HG03354 (cell line): ENCODE measurements around the gene MRNIP.
A peak's percentile ranks its signal among the peaks of the same experiment; 100 is the strongest.

Experiments used
- ATAC-seq: cut with Tn5 transposase; IDR thresholded peaks from one replicate; pipeline ENCODE4 v1.9.1; 2021; ENCODE audit warnings: mild to moderate bottlenecking; ENCODE audit not compliant: unreplicated experiment, poor library complexity, severe bottlenecking

The MRNIP gene, protein sequence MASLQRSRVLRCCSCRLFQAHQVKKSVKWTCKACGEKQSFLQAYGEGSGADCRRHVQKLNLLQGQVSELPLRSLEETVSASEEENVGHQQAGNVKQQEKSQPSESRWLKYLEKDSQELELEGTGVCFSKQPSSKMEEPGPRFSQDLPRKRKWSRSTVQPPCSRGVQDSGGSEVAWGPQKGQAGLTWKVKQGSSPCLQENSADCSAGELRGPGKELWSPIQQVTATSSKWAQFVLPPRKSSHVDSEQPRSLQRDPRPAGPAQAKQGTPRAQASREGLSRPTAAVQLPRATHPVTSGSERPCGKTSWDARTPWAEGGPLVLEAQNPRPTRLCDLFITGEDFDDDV

DNA sequence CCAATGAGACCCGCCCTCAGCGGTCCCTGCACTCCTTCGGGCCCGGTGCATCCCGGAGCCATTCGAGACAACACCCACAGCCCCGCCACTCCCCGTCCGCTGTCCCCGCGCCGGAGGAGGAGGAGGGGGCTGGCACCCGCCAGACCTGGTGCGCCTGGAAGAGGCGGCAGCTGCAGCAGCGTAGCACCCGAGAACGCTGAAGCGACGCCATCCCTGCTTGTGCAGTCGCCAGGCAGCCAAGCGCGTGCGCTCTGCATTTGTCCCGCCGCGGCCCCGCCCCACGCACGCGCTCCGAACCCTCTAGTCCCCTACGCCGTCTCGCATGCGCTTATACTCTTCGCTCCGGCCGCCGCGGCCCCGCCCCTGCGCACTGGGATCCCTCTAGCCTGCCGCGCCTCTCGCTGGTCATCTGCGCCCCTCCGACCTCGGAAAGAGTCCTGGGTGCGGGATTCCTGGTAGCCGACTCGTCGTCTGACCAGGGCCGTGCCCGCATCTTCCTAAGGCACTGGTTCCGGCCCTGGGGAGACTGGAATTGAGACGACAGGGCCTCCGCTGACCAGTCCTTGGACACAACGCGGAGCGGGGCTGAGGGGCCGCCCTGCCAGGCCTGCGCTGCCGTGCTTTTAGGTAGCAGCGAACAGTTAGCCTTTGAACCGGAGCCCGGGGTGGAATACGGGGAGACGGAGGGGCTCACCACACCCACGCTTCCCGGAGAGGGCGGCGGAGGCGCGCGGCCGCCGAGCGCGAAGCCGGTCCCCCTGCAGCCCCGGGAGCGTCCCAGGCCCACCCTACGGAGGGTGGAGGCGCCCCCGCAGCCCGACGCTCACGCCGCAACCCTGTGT, at the start of gene MRNIP:
MRNIP (minus strand) TSS at position 232 of the 842 bp plus-strand sequence; CDS start at position 211, 21 bp downstream.
- peak; percentile 96 for ATAC-seq

DNA sequence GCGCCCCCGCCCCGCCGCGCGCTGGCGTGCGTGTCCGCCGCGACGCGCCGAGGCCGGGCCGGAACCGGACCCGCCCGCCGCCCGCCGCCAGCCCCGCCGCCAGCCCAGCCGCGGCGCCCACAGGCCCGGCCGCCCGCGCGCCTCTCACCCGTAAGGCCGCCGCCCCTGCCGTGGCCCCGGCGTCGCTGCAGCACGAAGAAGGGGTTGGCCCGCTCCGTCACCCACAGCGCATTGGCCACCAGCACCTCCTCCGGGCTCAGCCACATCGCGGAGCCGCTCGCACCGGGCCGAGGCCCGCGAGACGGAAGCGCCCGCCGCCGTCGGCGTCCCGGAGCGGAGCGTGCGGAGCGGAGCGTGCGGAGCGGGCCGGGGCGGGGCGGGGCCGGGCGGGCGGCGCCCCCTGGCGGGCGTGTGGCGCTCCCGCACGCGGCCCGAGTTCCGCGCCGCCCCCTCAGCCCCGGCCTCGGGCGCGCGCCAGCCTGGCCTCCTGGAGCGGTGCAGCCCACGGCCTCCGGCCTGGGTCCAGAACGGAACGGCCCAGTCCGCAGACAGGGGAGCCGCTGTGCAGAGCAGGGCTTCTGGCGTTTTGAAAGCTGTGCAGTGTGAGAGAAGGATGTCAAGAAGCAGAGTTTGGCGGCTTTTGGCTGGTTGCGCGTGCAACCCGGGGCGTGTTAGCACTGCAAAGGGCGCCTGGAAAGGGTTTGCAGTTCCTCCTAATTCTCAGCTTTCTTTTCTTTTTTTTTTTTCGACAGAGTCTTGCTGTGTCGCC, 49.1 kb upstream of the MRNIP start, which contains the start of gene TBC1D9B:
TBC1D9B (minus strand) TSS at position 342 of the 769 bp plus-strand sequence; CDS start at position 266, 76 bp downstream.
- ATAC-seq, result peak; percentile 91

DNA sequence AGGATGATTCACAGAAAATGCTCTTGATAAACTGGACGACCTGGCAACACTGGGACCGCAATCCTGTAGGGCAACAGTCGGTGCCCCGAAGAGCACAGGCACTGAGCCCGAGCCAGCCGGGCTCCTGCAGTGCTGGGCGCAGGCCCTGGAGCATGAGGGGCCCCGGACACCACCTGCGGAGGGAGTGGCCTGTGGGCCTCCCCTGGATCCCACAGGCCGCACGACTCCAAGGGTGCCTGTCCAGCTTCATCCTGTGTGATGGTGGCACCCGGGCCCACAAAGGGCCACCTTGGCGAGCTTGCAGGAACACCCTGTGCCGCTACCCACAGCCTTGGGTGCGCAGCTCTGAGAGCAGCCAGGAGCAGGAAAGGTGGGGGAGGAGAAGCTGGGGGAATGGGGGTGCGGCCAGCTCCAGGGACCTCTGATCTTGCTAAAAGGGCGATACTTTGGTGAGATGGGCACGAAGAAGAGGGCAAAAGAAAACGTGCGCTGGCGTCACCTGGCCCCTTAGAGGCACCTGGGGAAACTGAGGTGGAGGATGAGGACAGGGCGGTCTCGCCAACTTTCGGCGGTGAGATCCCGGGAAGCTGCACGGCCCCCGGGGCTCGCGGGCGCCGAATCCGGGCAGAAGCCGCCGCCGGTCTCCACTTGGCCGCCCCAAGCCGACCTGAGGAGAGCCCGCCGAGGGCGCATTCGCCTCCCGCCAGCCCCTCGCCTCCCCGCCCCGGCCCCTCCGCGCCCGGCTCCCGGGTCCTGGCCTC, 48.4 kb upstream of the MRNIP start:
- peak; percentile 44 for ATAC-seq

GRCh38 chr5:179906294-179906794, 47.7 kb upstream of the MRNIP start:
- no peak for ATAC-seq

GRCh38 chr5:179905161-179905560, 46.5 kb upstream of the MRNIP start:
- no peak for ATAC-seq

- ATAC-seq, result no peak
These were observed 46.0 kb upstream of the MRNIP start for GRCh38 chr5:179904463-179905160.

- no peak for ATAC-seq
These were observed 44.1 kb upstream of the MRNIP start for GRCh38 chr5:179902763-179903158.

DNA sequence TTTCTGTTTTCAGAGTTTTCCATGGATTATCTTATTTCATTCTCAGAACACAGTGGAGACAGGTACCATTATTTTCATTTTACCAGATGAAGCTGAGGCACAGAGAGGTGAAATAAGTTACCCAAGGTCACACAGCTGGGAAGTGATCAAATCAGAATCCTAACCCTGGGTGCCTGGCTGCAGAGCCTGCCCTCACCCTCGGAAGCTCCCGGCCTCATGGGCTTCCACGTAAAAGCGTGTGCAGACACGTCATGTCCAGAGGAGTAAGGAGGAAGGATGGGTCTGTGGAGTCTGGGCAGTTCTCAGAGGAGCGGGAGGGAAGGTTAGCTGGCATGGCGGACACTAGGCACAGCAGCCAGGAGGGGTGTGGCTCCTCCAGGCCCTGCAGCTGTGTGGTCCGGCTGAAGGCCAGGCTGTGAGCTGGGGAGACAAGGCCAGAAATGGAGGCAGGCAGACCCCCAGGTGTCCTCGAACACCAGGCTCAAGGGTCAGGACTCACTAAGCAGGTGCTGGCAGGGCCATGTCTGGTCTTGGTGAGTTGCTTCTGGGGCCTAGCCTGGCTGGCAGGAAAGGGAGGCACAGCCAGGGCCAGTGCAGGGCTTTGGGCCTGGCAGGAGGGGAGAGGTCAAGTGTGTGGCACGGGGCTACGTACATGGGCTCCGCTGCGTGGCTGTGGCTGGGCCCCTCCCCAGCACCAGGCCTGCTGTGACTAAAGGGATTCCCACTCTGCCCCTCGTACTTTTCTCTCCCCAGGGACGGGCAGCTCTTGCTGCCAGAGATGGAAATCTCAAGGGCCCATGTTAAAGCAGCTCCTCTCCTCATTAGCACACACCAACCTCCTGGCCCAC, 43.5 kb upstream of the MRNIP start:
- ATAC-seq, result no peak

GRCh38 chr5:179901462-179901861, 42.8 kb upstream of the MRNIP start:
- no peak for ATAC-seq

DNA sequence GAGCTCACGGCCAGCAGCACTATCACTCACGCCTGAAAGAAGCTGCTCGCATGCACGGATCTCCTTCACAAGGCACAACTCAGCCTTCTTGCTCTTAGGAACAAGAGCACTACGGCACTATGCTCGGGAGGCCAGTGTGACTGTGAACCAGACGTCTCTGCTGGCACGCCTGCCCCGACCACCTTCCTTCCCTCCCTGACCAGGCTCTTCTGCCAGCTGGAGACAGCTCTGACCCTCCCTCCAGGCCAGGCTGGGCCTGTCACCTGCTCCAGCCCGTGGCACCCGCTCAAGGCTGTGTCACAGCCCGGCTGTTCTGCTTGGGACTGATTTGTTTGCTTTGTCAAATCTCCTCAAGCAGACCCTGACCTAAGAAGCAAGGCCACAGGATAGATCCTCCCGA, 42.1 kb upstream of the MRNIP start:
- ATAC-seq, result no peak

GRCh38 chr5:179900206-179900605, 41.6 kb upstream of the MRNIP start:
- ATAC-seq, result no peak

DNA sequence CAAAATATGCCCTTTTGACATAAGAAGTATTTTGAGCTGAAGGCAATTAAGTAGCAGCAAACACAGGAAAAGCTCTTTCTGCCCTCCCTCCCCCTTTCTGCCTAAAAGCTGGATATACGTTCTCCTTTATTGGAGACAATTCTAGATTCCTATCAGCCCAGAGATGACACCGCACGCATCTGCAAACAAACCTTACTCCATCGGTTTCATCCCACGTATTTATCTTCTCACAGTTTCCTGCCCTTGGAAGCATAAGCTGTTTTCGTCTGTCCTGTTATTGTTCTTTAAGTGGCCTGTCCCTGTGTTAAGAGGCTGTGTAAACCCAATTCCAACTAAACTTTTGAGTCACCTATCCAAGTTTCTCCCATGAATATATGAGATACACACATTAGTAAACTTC, 37.2 kb upstream of the MRNIP start:
- ATAC-seq, result no peak

GRCh38 chr5:179893958-179894895, 35.6 kb upstream of the MRNIP start:
- no peak for ATAC-seq

DNA sequence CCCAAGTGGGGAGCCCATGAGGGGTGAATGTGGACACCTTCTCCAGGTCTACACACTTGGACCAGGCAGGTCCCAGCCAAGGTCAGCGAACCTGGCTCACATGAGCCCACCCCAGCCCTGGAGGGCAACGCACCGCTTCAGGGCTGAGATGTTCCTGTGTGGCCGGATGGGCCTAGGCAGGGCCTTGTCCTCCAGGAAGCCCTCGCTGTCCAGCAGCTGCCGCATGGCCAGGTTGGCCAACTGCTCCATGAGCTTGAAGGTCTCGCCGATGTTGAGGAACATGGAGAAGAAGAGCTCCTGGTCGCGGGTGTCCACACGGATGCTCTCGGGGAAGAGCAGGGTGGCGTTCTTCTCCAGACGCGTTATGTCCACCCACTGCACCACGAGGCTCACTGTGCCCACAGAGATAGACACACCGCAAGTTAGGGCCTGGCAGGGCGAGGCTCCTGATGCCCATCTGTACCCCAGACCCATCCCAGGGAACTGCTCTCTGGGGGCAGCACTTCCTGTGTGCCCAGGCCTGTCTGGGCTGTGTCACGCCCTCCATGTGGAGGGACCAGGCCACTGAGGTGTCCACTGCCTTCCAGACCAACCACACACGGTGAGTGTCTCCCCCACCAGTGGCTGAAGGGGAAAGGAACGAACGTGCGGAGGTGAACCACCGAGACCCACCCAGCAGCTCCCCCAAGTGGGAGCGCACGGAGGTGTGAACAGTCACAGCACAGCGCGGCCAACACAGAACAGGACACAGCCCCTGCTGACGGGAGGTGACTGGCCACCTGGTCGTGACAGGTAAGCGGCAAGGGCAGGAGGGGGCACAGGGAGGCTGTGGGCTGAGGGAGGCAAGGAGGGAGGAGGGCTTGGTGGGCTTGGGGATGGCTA, 34.7 kb upstream of the MRNIP start:
- ATAC-seq, result no peak

GRCh38 chr5:179892255-179892654, 33.6 kb upstream of the MRNIP start:
- ATAC-seq, result no peak
